Lower leg skin (tissue), 3 donors: ENCODE data around the gene CLDN34.

Experiments used
- CTCF ChIP-seq, 3 donors: fragments of 450-650 bp; IDR thresholded peaks; one replicate each; pipeline ENCODE4 v1.5.1; 2016; ENCODE audit warnings: antibody characterized with exemption in 3 of 3, mild to moderate bottlenecking in 3 of 3, moderate library complexity in 2 of 3
- POLR2A ChIP-seq, 2 donors: fragments of 450-650 bp; IDR thresholded peaks; one replicate each; pipeline ENCODE4 v1.6.1; 2016 to 2017; ENCODE audit warnings: antibody characterized with exemption in 2 of 2, mild to moderate bottlenecking in 1 of 2, moderate library complexity in 1 of 2

- TF ChIP-seq CTCF (IDR thresholded peaks at IDR 0.05) = no peak
- no peak for TF ChIP-seq POLR2A (IDR thresholded peaks at IDR 0.05)
Observed at GRCh38 chrX:10011991-10012390, 44.8 kb downstream of the CLDN34 start.
